Testis (tissue), 3 donors: ENCODE data around the gene SACM1L. TPM values are rescaled to one million over a fixed set of nuclear protein-coding genes. Genes with fewer than 3 reads are reported as not detected.

Source experiments
- DNase-seq: peaks from one replicate; pipeline ENCODE4 v3.0.0-alpha.2; 2019
- H3K27ac ChIP-seq, 2 donors: fragments of 200-600 bp; sonication (generic); one replicate each; pipeline ENCODE4 v1.5.1; 2019
- H3K27me3 ChIP-seq: fragments of 200-600 bp; sonication (generic); one replicate; pipeline ENCODE4 v1.5.1; 2019
- H3K36me3 ChIP-seq: fragments of 200-600 bp; sonication (generic); one replicate; pipeline ENCODE4 v1.5.1; 2017; ENCODE audit warnings: low read depth; ENCODE audit errors: missing control alignments
- H3K4me1 ChIP-seq: fragments of 200-600 bp; sonication (generic); one replicate; pipeline ENCODE4 v1.5.1; 2019
- H3K4me3 ChIP-seq, 2 donors: fragments of 200-600 bp; sonication (generic); one replicate each; pipeline ENCODE4 v1.5.1; 2017 to 2019
- H3K9me3 ChIP-seq: fragments of 200-600 bp; sonication (generic); one replicate; pipeline ENCODE4 v1.5.1; 2017
- POLR2A ChIP-seq: fragments of 450-650 bp; IDR thresholded peaks from one replicate; pipeline ENCODE4 v1.6.1; 2017; ENCODE audit warnings: antibody characterized with exemption, mild to moderate bottlenecking, moderate library complexity
- WGBS, 2 donors: methylation state at CpG; one replicate each; pipeline ENCODE4 v1.1.5; 2018; 5-methylcytosine and 5-hydroxymethylcytosine counted together
- intact Hi-C: fragments of 100-400 bp; cut with DNase I; formaldehyde crosslinking; loops from one replicate; pipeline ENCODE4 v1.15.1; 2023; ENCODE audit warnings: low total_unique reads
- polyA plus RNA-seq: library from polyadenylated mRNA; stranded (reverse); fragments of 350-450 nt; fragmentation: Illumina TruSeq; extraction: RNeasy Lipid Tissue Mini Kit (QIAGEN cat#74804); gene quantifications from one replicate; pipeline ENCODE4 v1.2.3, GENCODE V29; 2014; ENCODE audit warnings: low read depth, low replicate concordance; ENCODE audit not compliant: insufficient read depth
- total RNA-seq, 2 donors: library from RNA; depleted of rRNA; stranded (reverse); fragments of >200 nt; gene quantifications; one replicate each; pipeline ENCODE4 v1.2.3, GENCODE V29; 2016
- TF ChIP-seq, protein P1 (sequence below), 3 experiments: fragments of 450-650 bp in 2 of 3; fragments of 200-600 bp in 1 of 3; sonication (generic) in 1 of 3; IDR thresholded peaks; one replicate each; pipeline ENCODE4 v1.5.1; 2016 to 2019; ENCODE audit warnings: antibody characterized with exemption in 3 of 3, mild to moderate bottlenecking in 2 of 3, moderate library complexity in 1 of 3

The SACM1L gene
- total and polyA plus RNA-seq, 3 donors from 2014 or later, result 25.9 to 60.1 (median 48.3) TPM

DNA sequence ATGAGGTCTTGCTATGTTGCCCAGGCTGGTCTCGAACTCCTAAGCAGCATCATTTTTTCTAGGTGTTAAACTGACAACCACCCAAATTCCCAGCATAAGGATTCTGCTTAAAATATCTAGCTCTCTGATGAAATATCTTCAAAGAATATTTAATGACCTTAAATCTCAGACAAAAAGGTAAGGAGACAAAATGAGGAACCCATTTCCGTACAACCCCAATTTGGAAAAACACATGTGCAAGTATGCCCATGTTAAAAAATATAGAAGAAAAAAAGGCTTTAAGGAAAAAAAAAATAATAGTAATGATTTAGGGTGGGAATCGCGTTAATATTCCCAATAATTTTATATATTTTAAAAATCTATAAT, 1.4 kb upstream of the SACM1L start:
- H3K27ac ChIP-seq, result no peak overlapping the region
- WGBS, 2 donors, result 26 to 27% methylated on average over 4 of the region's 4 CpGs
- TF ChIP-seq, protein P1, sequence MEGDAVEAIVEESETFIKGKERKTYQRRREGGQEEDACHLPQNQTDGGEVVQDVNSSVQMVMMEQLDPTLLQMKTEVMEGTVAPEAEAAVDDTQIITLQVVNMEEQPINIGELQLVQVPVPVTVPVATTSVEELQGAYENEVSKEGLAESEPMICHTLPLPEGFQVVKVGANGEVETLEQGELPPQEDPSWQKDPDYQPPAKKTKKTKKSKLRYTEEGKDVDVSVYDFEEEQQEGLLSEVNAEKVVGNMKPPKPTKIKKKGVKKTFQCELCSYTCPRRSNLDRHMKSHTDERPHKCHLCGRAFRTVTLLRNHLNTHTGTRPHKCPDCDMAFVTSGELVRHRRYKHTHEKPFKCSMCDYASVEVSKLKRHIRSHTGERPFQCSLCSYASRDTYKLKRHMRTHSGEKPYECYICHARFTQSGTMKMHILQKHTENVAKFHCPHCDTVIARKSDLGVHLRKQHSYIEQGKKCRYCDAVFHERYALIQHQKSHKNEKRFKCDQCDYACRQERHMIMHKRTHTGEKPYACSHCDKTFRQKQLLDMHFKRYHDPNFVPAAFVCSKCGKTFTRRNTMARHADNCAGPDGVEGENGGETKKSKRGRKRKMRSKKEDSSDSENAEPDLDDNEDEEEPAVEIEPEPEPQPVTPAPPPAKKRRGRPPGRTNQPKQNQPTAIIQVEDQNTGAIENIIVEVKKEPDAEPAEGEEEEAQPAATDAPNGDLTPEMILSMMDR (IDR thresholded peaks at IDR 0.05), result no peak
- no peak for TF ChIP-seq POLR2A

DNA sequence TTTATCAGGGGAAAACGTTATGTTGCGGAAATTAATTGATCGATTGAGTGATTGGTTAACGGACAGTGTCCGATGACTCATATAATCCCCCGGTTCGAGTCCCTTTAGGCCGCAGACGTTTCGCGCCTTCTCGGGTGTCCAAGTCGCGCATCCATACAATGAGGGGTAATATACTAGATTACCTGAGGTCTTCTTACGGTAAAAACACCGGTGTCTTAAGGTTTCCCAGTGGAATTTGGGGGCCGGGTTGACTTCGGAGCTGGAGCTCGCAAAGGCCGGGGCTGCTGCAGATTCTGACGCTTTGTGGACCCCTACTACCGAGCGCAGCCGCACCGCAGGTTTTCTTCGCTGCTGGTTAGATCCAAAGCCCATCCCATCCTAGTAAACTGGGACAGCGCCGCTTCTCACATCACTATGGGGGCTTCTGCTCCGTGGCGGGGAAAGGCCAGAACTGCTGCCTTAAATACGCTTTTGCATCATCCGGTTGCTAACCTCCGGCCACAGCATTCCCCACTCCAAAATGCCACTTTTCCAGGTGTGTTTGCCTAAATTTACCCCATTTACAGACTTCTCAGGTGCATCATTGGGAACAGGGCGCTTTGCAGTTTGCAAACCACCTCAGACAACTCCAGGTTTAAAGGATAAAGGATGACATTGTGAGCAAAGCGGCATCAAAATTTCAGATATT, 858 bp upstream of the SACM1L start:
- TF ChIP-seq, protein P1 (IDR thresholded peaks at IDR 0.05), result no peak
- no peak for TF ChIP-seq POLR2A
- peak overlapping the region in 1 of 2 donors; percentile 77 for H3K27ac ChIP-seq
- WGBS, 2 donors, result 0 to 1% methylated on average over 32 to 35 of the region's 35 CpGs
- DNase-seq, result peak; percentile 43
- no peaks in the 10 kb centered on the region for H3K36me3 ChIP-seq
- H3K4me3 ChIP-seq, result peak overlapping the region; percentile 69 to 92
- intact Hi-C loops, result no loop called here
- H3K27me3 ChIP-seq, result no peaks in the 10 kb centered on the region
- H3K9me3 ChIP-seq, result no peaks in the 10 kb centered on the region
- H3K4me1 ChIP-seq, result peaks cover 9% of the 10 kb centered on the region

More for the DNA sequence above, 1.4 kb upstream of the SACM1L start:
- no peaks in the 10 kb centered on the region for H3K9me3 ChIP-seq
- H3K27me3 ChIP-seq, result no peaks in the 10 kb centered on the region
- intact Hi-C loops, result no loop called here
- DNase-seq, result no peak
- H3K36me3 ChIP-seq, result no peaks in the 10 kb centered on the region
- peaks cover 9% of the 10 kb centered on the region for H3K4me1 ChIP-seq
- peak overlapping the region; percentile 69 to 92 for H3K4me3 ChIP-seq

DNA sequence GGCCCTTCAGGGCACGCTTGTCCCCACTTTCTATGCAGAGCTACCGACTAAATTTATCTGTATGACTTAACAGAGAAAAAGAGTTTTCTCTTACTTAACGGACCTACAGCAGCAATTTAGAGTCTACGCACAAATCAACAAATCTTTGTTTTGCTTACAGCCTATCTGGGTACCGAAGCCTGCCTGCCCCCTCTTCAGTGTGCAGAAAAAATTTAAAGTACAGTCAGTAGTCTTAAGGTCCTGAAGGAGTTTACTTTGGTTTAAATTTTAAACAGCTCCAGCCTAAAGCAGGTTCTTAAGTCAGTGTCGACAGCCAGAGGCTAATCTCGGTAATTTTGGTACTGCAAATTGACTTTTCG, 570 bp downstream of the SACM1L start:
- 1 to 3% methylated on average over 7 to 8 of the region's 8 CpGs for whole genome bisulfite sequencing, 2 donors
- DNase-seq, result no peak

DNA sequence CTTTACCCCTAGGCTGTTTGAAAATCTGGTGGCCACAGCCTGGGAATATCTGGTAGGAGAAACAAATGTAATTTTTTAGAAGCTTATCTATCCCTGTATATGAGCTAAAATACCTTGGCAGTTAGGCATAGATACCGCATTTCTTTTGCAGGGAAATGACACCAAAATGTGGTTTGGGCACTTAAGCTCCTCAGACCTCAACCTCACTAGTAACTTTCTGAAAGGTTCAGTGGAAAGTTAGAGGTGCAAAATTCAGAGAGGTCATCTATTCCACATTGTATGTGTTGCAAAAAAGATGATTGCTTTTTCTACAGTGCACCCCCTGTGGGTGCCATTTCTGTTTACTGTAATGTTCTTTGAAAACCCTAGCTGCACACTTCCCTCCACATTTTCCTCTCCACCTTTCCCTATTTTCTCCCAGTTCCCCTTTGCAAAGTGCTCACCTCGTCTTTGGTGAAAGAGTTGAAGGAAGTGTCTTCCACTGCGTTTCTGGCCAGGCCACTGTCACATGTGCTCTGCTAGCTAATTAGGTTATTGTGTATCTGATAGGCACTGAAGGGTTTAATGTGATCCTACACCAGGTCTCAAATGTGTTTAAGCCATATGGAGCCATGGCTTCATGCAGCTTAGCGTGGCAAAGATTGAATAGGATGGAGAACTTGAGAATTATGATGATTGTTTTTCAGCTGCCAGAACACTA, 1.3 kb downstream of the SACM1L start:
- Histone ChIP-seq H3K27me3 (no peaks in the 10 kb centered on the region), H3K4me3 (peak overlapping the region; percentile 69 to 92), H3K36me3 (no peaks in the 10 kb centered on the region), H3K27ac (peak overlapping the region in 1 of 2 donors; percentile 88), H3K9me3 (no peaks in the 10 kb centered on the region), H3K4me1 (peaks cover 9% of the 10 kb centered on the region)
- TF ChIP-seq POLR2A, result no peak
- TF ChIP-seq, protein P1 (IDR thresholded peaks at IDR 0.05), result no peak
- intact Hi-C loops, result no loop called here
- DNase-seq, result no peak
- WGBS, 2 donors, result 16 to 18% methylated on average over 4 of the region's 4 CpGs

More for the DNA sequence above, 570 bp downstream of the SACM1L start:
- intact Hi-C loops, result no loop called here
- Histone ChIP-seq H3K9me3 (no peaks in the 10 kb centered on the region), H3K27me3 (no peaks in the 10 kb centered on the region), H3K36me3 (no peaks in the 10 kb centered on the region), H3K27ac (peak overlapping the region; percentile 77 to 88), H3K4me1 (peaks cover 9% of the 10 kb centered on the region), H3K4me3 (peak overlapping the region; percentile 69 to 92)
- TF ChIP-seq POLR2A, result no peak
- TF ChIP-seq, protein P1 (IDR thresholded peaks at IDR 0.05), result no peak
